ENCODE data around the gene MAMDC2.
"Not testable (repeated sequence)": the region's sequence is repeated elsewhere in the genome, so short reads cannot be mapped to it uniquely, and the experiment has no call there.

MAMDC2 gene

GRCh38 chr9:70204743-70205142 is 161.1 kb downstream of the MAMDC2 start:
- DNase-seq (ENCODE audit: low read depth in 2 of 2), result not testable (repeated sequence)

- no peak for DNase-seq (ENCODE audit: low read depth in 2 of 2)
Measured at GRCh38 chr9:70205366-70206020, 161.8 kb downstream of the MAMDC2 start.

- no peak for DNase-seq (ENCODE audit: low read depth in 2 of 2)
Measured at GRCh38 chr9:70217029-70217428, 173.4 kb downstream of the MAMDC2 start.

GRCh38 chr9:70218767-70219166 is 175.1 kb downstream of the MAMDC2 start:
- DNase-seq (ENCODE audit: low read depth in 2 of 2), result peak; percentile 52 to 54

GRCh38 chr9:70220216-70220615 is 176.6 kb downstream of the MAMDC2 start:
- no peak for DNase-seq (ENCODE audit: low read depth in 2 of 2)

- DNase-seq (ENCODE audit: low read depth in 2 of 2), result peak in 1 of 2 experiments; percentile 26
Measured at GRCh38 chr9:70222354-70222753, 178.7 kb downstream of the MAMDC2 start.

- DNase-seq (ENCODE audit: low read depth in 2 of 2), result no peak
Measured at GRCh38 chr9:70228118-70228517, 184.5 kb downstream of the MAMDC2 start.

- DNase-seq (ENCODE audit: low read depth in 2 of 2), result no peak
Measured at GRCh38 chr9:70228611-70229010, 185.0 kb downstream of the MAMDC2 start.

- DNase-seq (ENCODE audit: low read depth in 2 of 2), result no peak
Measured at GRCh38 chr9:70229026-70229425, 185.4 kb downstream of the MAMDC2 start.

- DNase-seq (ENCODE audit: low read depth in 2 of 2), result peak; percentile 26 to 30
Measured at GRCh38 chr9:70229579-70229978, 185.9 kb downstream of the MAMDC2 start.

- no peak for DNase-seq (ENCODE audit: low read depth in 2 of 2)
Measured at GRCh38 chr9:70232476-70232875, 188.8 kb downstream of the MAMDC2 start.

GRCh38 chr9:70234208-70234607 is 190.6 kb downstream of the MAMDC2 start:
- DNase-seq (ENCODE audit: low read depth in 2 of 2), result not testable (repeated sequence)

GRCh38 chr9:70245952-70246351 is 202.3 kb downstream of the MAMDC2 start:
- DNase-seq (ENCODE audit: low read depth in 2 of 2), result not testable (repeated sequence)

GRCh38 chr9:70250221-70250620 is 206.6 kb downstream of the MAMDC2 start:
- no peak for DNase-seq (ENCODE audit: low read depth in 2 of 2)

GRCh38 chr9:70255486-70255885 is 211.8 kb downstream of the MAMDC2 start:
- peak; percentile 52 to 59 for DNase-seq (ENCODE audit: low read depth in 2 of 2)

- DNase-seq (ENCODE audit: low read depth in 2 of 2), result peak; percentile 73
Measured at GRCh38 chr9:70256123-70256551, 212.5 kb downstream of the MAMDC2 start.

- no peak for DNase-seq (ENCODE audit: low read depth in 2 of 2)
Measured at GRCh38 chr9:70257502-70257901, 213.9 kb downstream of the MAMDC2 start.

- peak; percentile 43 to 55 for DNase-seq (ENCODE audit: low read depth in 2 of 2)
Measured at GRCh38 chr9:70257991-70258691, 214.5 kb downstream of the MAMDC2 start.

GRCh38 chr9:70258692-70259511 is 215.3 kb downstream of the MAMDC2 start, which contains the start of gene SMC5:
SMC5 (plus strand) TSS chr9:70258978; CDS start chr9:70259079, 101 bp downstream.
- peak; percentile 85 to 88 for DNase-seq (ENCODE audit: low read depth in 2 of 2)

GRCh38 chr9:70259512-70259802 is 215.8 kb downstream of the MAMDC2 start:
- no peak for DNase-seq (ENCODE audit: low read depth in 2 of 2)

- DNase-seq (ENCODE audit: low read depth in 2 of 2), result no peak
Measured at GRCh38 chr9:70260007-70260443, 216.4 kb downstream of the MAMDC2 start.

GRCh38 chr9:70260606-70261005 is 217.0 kb downstream of the MAMDC2 start:
- no peak for DNase-seq (ENCODE audit: low read depth in 2 of 2)
